A549 (cell line): Measurements from ENCODE around the gene RHO. TPM values are rescaled to one million over a fixed set of nuclear protein-coding genes. Genes with fewer than 3 reads are reported as not detected.
A peak's percentile ranks its signal among the peaks of the same experiment; 100 is the strongest.

ENCODE experiments used
- ATAC-seq, 2 experiments: fragments of 200-7000 bp in 1 of 2; fragments of >200 bp in 1 of 2; cut with Nextera tagmentation in 1 of 2; cut with Tn5 transposase in 1 of 2; 3 replicates each; pipeline versions ENCODE4 v1.8.0 to v1.9.1; 2018 to 2020; ENCODE audit warnings: mild to moderate bottlenecking in 1 of 2, moderate library complexity in 1 of 2
- CTCF ChIA-PET: fragments of 300-600 bp; sonication (Branson Sonifier 250); formaldehyde crosslinking; extraction: SDS; loops from one replicate; lab custom pipeline; 2021; ENCODE audit warnings: antibody characterized with exemption, inconsistent platforms; lab: Yijun Ruan, JAX
- POLR2A ChIA-PET: fragments of 350-600 bp; formaldehyde crosslinking; extraction: SDS; loops from one replicate; lab custom pipeline; 2021; ENCODE audit warnings: antibody characterized with exemption, inconsistent platforms; lab: Yijun Ruan, JAX
- DNase-seq, 2 experiments: peaks; one replicate each; pipeline versions ENCODE4 v3.0.0 to v3.0.0-alpha.2; 2011 to 2016; ENCODE audit warnings: low read depth in 1 of 2, low spot score in 1 of 2
- FAIRE-seq: peaks from 2 replicates; lab custom pipeline; 2011; peaks lifted over from hg19 to GRCh38; lab: Jason Lieb, UNC
- H3K27ac ChIP-seq, 2 experiments: fragments of >200 bp; sonication (Bioruptor Twin); formaldehyde crosslinking; 3 replicates each; pipeline ENCODE4 v1.5.1; 2016 to 2017
- H3K4me1 ChIP-seq: fragments of >200 bp; sonication (Bioruptor Twin); formaldehyde crosslinking; 3 replicates; pipeline ENCODE4 v1.6.1; 2016
- H3K4me2 ChIP-seq: fragments of >200 bp; sonication (Bioruptor Twin); formaldehyde crosslinking; 3 replicates; pipeline ENCODE4 v1.6.1; 2016
- H3K4me3 ChIP-seq: fragments of >200 bp; sonication (Bioruptor Twin); formaldehyde crosslinking; 3 replicates; pipeline ENCODE4 v1.5.1; 2016
- H3K9me3 ChIP-seq: fragments of >200 bp; sonication (Bioruptor Twin); formaldehyde crosslinking; 3 replicates; pipeline ENCODE4 v1.6.1; 2016
- BCL3 ChIP-seq: fragments of >200 bp; sonication (Bioruptor Twin); formaldehyde crosslinking; IDR thresholded peaks from 3 replicates; pipeline ENCODE4 v1.6.1; 2016
- CHD2 ChIP-seq: fragments of 150-350 bp; IDR thresholded peaks from 2 replicates; pipeline ENCODE4 v1.6.1; 2014; ENCODE audit warnings: low read length; ENCODE audit not compliant: partially characterized antibody
- CTCF ChIP-seq: fragments of >200 bp; sonication (Bioruptor Twin); formaldehyde crosslinking; IDR thresholded peaks from 3 replicates; pipeline ENCODE4 v1.5.1; 2016
- ELK1 ChIP-seq: fragments of 150-350 bp; IDR thresholded peaks from 2 replicates; pipeline ENCODE4 v1.6.1; 2014; ENCODE audit warnings: low read depth, mild to moderate bottlenecking, low read length
- ESRRA ChIP-seq: fragments of 150-350 bp; IDR thresholded peaks from 2 replicates; pipeline ENCODE4 v1.6.1; 2014; ENCODE audit warnings: mild to moderate bottlenecking, low read length, borderline replicate concordance
- FOSB ChIP-seq: fragments of 250-450 bp; sonication (Bioruptor Pico); IDR thresholded peaks from 2 replicates; pipeline ENCODE4 v1.5.0; 2020; ENCODE audit warnings: mild to moderate bottlenecking, moderate library complexity
- FOSL2 ChIP-seq, 2 experiments: fragments of 450-650 bp in 1 of 2; fragments of >200 bp in 1 of 2; sonication (Bioruptor Twin) in 1 of 2; formaldehyde crosslinking; IDR thresholded peaks; 2 replicates each; pipeline versions ENCODE4 v1.5.0 to v1.6.1; 2016 to 2020; ENCODE audit warnings: mild to moderate bottlenecking in 1 of 2, moderate library complexity in 1 of 2
- FOXS1 ChIP-seq: fragments of 250-450 bp; sonication (Bioruptor Pico); IDR thresholded peaks from 2 replicates; pipeline ENCODE4 v1.5.0; 2020; ENCODE audit warnings: mild to moderate bottlenecking, moderate library complexity
- HMGXB4 ChIP-seq: fragments of 250-450 bp; sonication (Bioruptor Pico); IDR thresholded peaks from 2 replicates; pipeline ENCODE4 v1.5.0; 2021; ENCODE audit warnings: mild to moderate bottlenecking, moderate library complexity, borderline replicate concordance
- MAFK ChIP-seq: fragments of 450-650 bp; IDR thresholded peaks from 2 replicates; pipeline ENCODE4 v1.6.1; 2014; ENCODE audit not compliant: partially characterized antibody
- MAX ChIP-seq: IDR thresholded peaks from 2 replicates; pipeline ENCODE4 v1.6.1; 2012
- MAZ ChIP-seq: fragments of 150-350 bp; IDR thresholded peaks from 2 replicates; pipeline ENCODE4 v1.6.1; 2014; ENCODE audit warnings: antibody characterized with exemption, low read depth, low read length, borderline replicate concordance
- MYC ChIP-seq: IDR thresholded peaks from 2 replicates; pipeline ENCODE4 v1.6.1; 2012; ENCODE audit warnings: mild to moderate bottlenecking, inconsistent platforms, low read length, improper control_type of control experiment, borderline replicate concordance
- NPAS2 ChIP-seq: fragments of 250-450 bp; sonication (Bioruptor Pico); IDR thresholded peaks from 2 replicates; pipeline ENCODE4 v1.8.0; 2022; ENCODE audit warnings: mild to moderate bottlenecking, moderate library complexity, borderline replicate concordance
- NR3C1 ChIP-seq: fragments of >200 bp; sonication (Bioruptor Twin); formaldehyde crosslinking; IDR thresholded peaks from 3 replicates; pipeline ENCODE4 v1.6.1; 2017
- PBX3 ChIP-seq: IDR thresholded peaks from 2 replicates; pipeline ENCODE4 v1.6.1; 2012
- RARB ChIP-seq: fragments of 250-450 bp; sonication (Bioruptor Pico); IDR thresholded peaks from 2 replicates; pipeline ENCODE4 v1.8.0; 2021; ENCODE audit warnings: mild to moderate bottlenecking, moderate library complexity
- TP53 ChIP-seq: fragments of 250-450 bp; sonication (Bioruptor Pico); IDR thresholded peaks from 2 replicates; pipeline ENCODE4 v1.5.0; 2021; ENCODE audit warnings: mild to moderate bottlenecking, moderate library complexity
- ZC3H11A ChIP-seq: fragments of 450-650 bp; IDR thresholded peaks from 2 replicates; pipeline ENCODE4 v1.6.1; 2014; ENCODE audit warnings: antibody characterized with exemption, mild to moderate bottlenecking
- ZNF302 ChIP-seq: fragments of 250-450 bp; sonication (Bioruptor Pico); IDR thresholded peaks from 2 replicates; pipeline ENCODE4 v1.9.0; 2021; ENCODE audit warnings: inconsistent platforms, mild to moderate bottlenecking, moderate library complexity
- ZSCAN20 ChIP-seq: fragments of 250-450 bp; sonication (Bioruptor Pico); IDR thresholded peaks from 2 replicates; pipeline ENCODE4 v1.8.0; 2022; ENCODE audit warnings: mild to moderate bottlenecking, moderate library complexity
- WGBS: methylation state at CpG from one replicate; pipeline ENCODE4 v1.1.6; 2017; ENCODE audit errors: missing lambda C conversion rate; 5-methylcytosine and 5-hydroxymethylcytosine counted together
- polyA plus RNA-seq, 4 experiments: library from polyadenylated mRNA; depleted of rRNA in 3 of 4; stranded (reverse); fragments of >200 nt; fragmentation: RNase III in 1 of 4; extraction: RNeasy Plus Mini Kit Qiagen cat#74134 plus additional on column Dnase treatment in 1 of 4; gene quantifications; 2 replicates in 3 of 4; 3 replicates in 1 of 4; pipeline ENCODE4 v1.2.3, GENCODE V29; 2011 to 2017

The RHO gene
- polyA plus RNA-seq, 2 of the 4 experiments (the other 2 are of a cell fraction), result 0.04 TPM; not detected in 1

DNA sequence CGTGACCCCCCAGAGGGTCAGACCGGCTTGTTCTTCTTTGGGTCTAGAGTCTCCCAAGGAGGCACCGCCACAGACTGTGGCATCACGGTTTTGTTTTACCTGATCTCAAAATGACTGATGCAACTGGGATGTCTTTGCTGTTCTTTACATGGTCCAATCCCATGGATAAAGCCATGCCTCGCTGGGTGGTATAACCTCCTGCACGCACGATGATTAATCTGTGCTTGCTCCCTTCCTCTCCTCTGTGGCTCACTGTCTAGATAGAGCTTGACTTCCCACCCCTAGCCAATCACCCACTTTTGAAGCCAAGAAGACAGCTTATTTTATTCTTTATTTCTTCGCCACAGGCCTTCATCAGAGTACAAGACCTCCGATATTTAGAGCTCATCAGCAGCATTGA is 36.6 kb upstream of the RHO start:
- TF ChIP-seq ELK1 (no peak), MAX (no peak), NR3C1 (no peak), BCL3 (no peak), ESRRA (no peak), CHD2 (no peak), ZNF302 (CRISPR knock-in tag) (no peak), FOSB (CRISPR knock-in tag) (no peak), ZC3H11A (no peak), TP53 (no peak), HMGXB4 (CRISPR knock-in tag) (no peak), FOXS1 (CRISPR knock-in tag) (no peak)
- TF ChIP-seq, all 56 proteins: peak for 0
- Histone ChIP-seq H3K4me3 (no peak overlapping the region), H3K9me3 (no peaks in the 10 kb centered on the region), H3K27ac (peak overlapping the region; percentile 89 to 92), H3K4me2 (no peak overlapping the region), H3K4me1 (peaks cover 35% of the 10 kb centered on the region)
- CTCF ChIA-PET, result interaction anchor here (1.9 to 2.2 kb wide), 4 partner anchors 109 to 450 kb away, joined by 5 to 10 read pairs (median 6); no protein-coding TSS in a partner anchor
- POLR2A ChIA-PET, result no interaction called here
- WGBS, result 97% methylated on average over 6 of the region's 9 CpGs
- ATAC-seq, result no peak
- no peak for FAIRE-seq
- no peak for DNase-seq

GRCh38 chr3:129492691-129493090 is 35.7 kb upstream of the RHO start:
- Histone ChIP-seq H3K27ac (peak overlapping the region; percentile 89 to 92; a peak in 4 of 6 replicates), H3K4me2 (no peak overlapping the region), H3K9me3 (no peaks in the 10 kb centered on the region), H3K4me3 (no peak overlapping the region), H3K4me1 (peaks cover 44% of the 10 kb centered on the region)
- no peak for TF ChIP-seq TP53
- TF ChIP-seq PBX3, result no peak
- no peak for TF ChIP-seq RARB (CRISPR knock-in tag)
- TF ChIP-seq MAZ, result no peak
- TF ChIP-seq FOSL2 (IDR thresholded peaks at IDR 0.05), result no peak
- no peak for TF ChIP-seq FOSL2 (CRISPR knock-in tag; IDR thresholded peaks at IDR 0.05)
- TF ChIP-seq FOXS1 (CRISPR knock-in tag), result no peak
- no peak for TF ChIP-seq MAFK
- no peak for TF ChIP-seq CTCF
- TF ChIP-seq ZSCAN20 (CRISPR knock-in tag), result no peak
- no peak for TF ChIP-seq ZC3H11A
- no peak for TF ChIP-seq MAX
- no peak for TF ChIP-seq MYC
- TF ChIP-seq NPAS2 (CRISPR knock-in tag), result no peak
- WGBS, result 66% methylated on average over 4 of the region's 4 CpGs
- no peak for ATAC-seq
- ChIA-PET POLR2A (interaction anchor here (0.5 kb wide), 1 partner anchor 93 kb away, joined by 4 read pairs; no protein-coding TSS in a partner anchor), CTCF (interaction anchor here (0.6 to 2.2 kb wide), 9 partner anchors 101 to 449 kb away, joined by 3 to 10 read pairs (median 5); no protein-coding TSS in a partner anchor)
- no peak for DNase-seq
- no peak for FAIRE-seq
